HG02870 (cell line): ENCODE measurements around the gene GNE.

Experiments used
- ATAC-seq: cut with Tn5 transposase; IDR thresholded peaks from one replicate; pipeline ENCODE4 v1.9.1; 2021; ENCODE audit warnings: mild to moderate bottlenecking, moderate library complexity; ENCODE audit not compliant: unreplicated experiment

GNE gene

DNA sequence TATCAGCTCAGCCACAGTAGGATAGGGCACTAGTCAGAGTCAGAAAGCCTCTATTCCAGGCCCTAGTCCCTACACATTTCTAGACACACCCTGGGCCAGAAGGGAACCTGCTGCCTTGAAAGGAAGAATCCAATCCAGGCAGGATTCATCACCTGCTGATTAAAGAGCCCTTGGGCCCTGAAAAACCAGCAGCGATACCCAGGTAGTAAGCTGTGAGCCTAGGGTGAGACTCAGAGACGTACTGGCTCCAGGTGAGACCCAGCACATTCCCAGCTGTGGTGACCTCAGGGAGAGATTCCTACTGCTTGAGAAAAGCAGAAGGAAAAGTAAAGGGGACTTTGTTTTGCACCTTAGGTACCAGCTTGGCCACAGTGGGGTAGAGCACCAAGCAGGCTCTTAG lies 84.4 kb downstream of the GNE start:
- ATAC-seq = no peak

DNA sequence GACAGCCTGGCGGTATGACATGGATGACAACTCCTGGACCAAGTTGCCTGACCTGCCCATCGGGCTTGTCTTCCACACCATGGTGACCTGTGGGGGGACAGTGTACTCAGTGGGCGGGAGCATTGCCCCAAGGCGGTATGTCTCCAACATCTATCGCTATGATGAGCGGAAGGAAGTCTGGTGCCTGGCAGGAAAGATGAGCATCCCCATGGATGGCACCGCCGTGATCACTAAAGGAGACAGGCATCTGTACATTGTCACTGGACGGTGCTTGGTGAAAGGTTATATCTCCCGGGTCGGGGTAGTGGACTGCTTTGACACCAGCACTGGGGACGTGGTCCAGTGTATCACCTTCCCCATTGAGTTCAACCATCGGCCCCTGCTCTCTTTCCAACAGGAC lies 87.7 kb downstream of the GNE start:
- ATAC-seq = no peak

DNA sequence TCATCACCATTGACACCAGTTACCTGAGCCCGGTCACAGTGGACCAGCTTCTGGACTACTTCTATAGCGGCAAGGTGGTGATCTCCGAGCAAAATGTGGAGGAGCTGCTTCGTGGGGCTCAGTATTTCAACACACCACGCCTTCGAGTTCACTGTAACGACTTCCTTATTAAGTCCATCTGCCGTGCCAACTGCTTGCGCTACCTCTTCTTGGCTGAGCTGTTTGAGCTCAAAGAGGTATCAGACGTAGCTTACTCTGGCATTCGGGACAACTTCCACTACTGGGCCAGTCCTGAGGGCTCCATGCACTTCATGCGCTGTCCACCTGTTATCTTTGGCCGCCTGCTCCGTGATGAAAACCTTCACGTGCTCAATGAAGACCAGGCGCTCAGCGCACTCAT lies 88.5 kb downstream of the GNE start:
- ATAC-seq = no peak

DNA sequence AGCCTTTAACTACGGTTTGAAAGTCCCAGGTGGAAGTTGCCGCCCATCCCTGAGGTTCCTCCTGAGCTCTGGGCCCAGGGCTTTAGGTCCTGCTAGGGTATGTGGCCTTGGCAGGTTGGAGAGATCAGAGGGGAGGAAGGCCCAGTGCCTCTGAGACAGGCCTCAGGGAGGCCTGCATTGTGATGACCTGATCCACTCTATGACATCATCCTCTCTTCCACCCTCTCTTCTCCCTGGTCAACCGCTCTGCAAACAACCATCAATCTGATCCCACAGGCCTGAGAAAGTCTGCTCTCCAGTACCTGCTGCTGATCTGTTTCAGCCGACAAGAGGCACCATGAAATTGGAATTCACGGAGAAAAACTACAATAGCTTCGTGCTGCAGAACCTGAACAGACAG lies 89.1 kb downstream of the GNE start, which contains the start of gene CCIN:
CCIN (plus strand) TSS at position 223 of the 400 bp plus-strand sequence; CDS start at position 338, 115 bp downstream.
- no peak for ATAC-seq

DNA sequence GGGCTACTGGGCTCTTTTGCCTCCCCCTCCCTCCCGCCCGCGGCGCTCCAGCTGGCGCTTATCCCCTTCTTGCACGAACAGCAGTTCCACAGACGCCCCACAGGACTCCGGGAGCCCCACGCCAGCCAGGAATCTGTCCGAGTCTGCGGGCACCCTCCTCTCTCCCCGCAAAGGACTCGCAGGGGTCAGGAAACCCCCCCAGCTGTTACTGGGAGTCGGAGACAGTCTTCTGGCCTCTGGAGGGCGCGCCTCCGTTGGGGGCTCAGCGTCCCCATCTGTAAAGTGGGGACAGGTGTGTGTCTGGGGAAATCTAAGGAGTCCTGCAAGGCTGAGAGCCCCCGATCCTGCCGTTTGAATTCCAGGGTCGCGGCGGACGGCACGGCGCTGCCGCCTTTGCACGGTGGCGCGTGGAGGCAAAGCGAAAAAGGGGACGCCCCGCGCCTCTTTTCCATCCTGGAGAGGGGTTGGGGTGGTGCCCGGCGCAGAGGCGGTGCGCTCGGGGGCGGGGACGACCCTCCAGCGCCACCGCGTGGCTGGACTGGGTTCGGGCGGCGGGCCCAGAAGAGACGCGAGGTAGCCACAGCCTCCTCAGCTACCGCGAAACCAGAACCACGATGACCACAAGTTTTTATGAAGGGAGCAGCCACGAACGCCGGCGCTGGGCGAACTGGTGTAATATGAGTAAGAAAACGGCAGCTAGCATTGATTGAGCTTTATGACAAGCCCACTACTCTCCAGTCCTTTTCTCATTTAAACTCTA lies 91.9 kb downstream of the GNE start:
- peak; percentile 84 for ATAC-seq

DNA sequence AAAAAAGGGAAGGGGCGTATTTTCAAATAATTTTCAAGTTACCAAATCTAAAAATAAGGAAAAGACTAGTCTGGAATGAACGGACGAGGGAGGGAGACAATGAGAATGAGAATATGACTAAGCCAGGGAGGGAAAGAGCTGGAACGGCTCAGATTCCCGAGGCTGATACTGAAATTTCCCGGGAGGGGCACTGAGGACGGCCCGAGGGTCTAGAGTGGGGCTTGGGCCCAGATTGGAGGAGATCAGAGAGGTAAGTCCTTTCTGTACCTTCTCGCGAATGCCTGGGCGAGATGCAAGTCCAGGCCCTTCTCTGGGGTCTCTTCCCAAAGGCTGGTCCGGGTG lies 92.5 kb downstream of the GNE start:
- no peak for ATAC-seq

DNA sequence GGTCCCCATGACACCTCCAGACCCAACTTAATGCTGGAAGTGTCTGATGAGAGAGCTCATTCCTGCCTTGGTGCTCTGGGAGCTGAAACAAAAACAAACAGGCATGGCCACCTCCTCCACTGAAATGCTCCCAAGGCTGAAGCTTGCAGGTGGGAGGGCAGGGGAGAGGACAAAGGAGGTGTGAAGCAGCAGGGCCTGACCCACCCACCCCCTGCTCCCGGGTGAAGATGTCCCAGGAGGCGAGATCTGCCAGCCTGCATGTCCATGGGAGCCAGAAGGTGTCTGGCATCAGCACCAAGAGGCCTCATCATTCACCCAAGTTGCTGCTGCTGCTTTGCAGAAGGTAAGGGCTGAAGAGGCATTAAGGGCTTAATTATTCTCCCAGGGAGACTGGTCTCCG lies 93.3 kb downstream of the GNE start:
- no peak for ATAC-seq
